Left lobe of liver (tissue), 2 donors: Measurements from ENCODE around the gene EDC3. TPM values are rescaled to one million over a fixed set of nuclear protein-coding genes. Genes with fewer than 3 reads are reported as not detected.
"Not testable (repeated sequence)": the region's sequence is repeated elsewhere in the genome, so short reads cannot be mapped to it uniquely, and the experiment has no call there.

Experiments used
- ATAC-seq: fragments of 200-7000 bp; cut with Tn5 transposase; one replicate; pipeline ENCODE4 v1.9.1; 2020; ENCODE audit warnings: mild to moderate bottlenecking, moderate library complexity
- DNase-seq: peaks from one replicate; pipeline ENCODE4 v3.0.0-alpha.2; 2020; ENCODE audit warnings: low spot score
- total RNA-seq: library from RNA; stranded (reverse); gene quantifications from one replicate; pipeline ENCODE4 v1.2.1, GENCODE V29; 2021
- donor health status: DM: no; HTN: no; CAD: no; lungs with moderate emphysema.
- donor health status: DM: no; HTN: yes; CAD: no.

Gene EDC3
- total RNA-seq, 1 donor from 2014 or later = 13.4 TPM

- ATAC-seq (no peak), DNase-seq (no peak)
Measured at GRCh38 chr15:74613089-74613952, 82.5 kb downstream of the EDC3 start.

GRCh38 chr15:74612677-74613076 is 83.1 kb downstream of the EDC3 start:
- DNase-seq (no peak), ATAC-seq (no peak)

GRCh38 chr15:74611834-74612233 is 84.0 kb downstream of the EDC3 start:
- ATAC-seq (no peak), DNase-seq (no peak)

- ATAC-seq (no peak), DNase-seq (no peak)
Measured at GRCh38 chr15:74611341-74611740, 84.5 kb downstream of the EDC3 start.

- DNase-seq (no peak), ATAC-seq (no peak)
Measured at GRCh38 chr15:74610302-74610951, 85.4 kb downstream of the EDC3 start.

GRCh38 chr15:74609938-74610301 is 85.9 kb downstream of the EDC3 start:
- ATAC-seq (no peak), DNase-seq (no peak)

- DNase-seq = no peak
- no peak for ATAC-seq
Measured at GRCh38 chr15:74608786-74609185, 87.0 kb downstream of the EDC3 start.

GRCh38 chr15:74605795-74606150 is 90.1 kb downstream of the EDC3 start:
- no peak for DNase-seq
- no peak for ATAC-seq

GRCh38 chr15:74604983-74605794 is 90.6 kb downstream of the EDC3 start:
- ATAC-seq (no peak), DNase-seq (no peak)

- ATAC-seq = peak; percentile 5
- DNase-seq = no peak
Measured at GRCh38 chr15:74603789-74604705, 91.8 kb downstream of the EDC3 start.

- DNase-seq (no peak), ATAC-seq (no peak)
Measured at GRCh38 chr15:74603026-74603788, 92.6 kb downstream of the EDC3 start.

GRCh38 chr15:74599156-74599555 is 96.7 kb downstream of the EDC3 start:
- DNase-seq = no peak
- no peak for ATAC-seq

GRCh38 chr15:74598126-74598842 is 97.5 kb downstream of the EDC3 start:
- DNase-seq (peak; percentile 97), ATAC-seq (peak; percentile 96)

- not testable (repeated sequence) for DNase-seq, ATAC-seq
Measured at GRCh38 chr15:74597146-74597705, 98.6 kb downstream of the EDC3 start.

GRCh38 chr15:74596736-74597135 is 99.1 kb downstream of the EDC3 start:
- ATAC-seq, DNase-seq: not testable (repeated sequence)

- ATAC-seq = no peak
- DNase-seq = no peak
Measured at GRCh38 chr15:74595271-74595670, 100.6 kb downstream of the EDC3 start.

- DNase-seq (no peak), ATAC-seq (no peak)
Measured at GRCh38 chr15:74594455-74594854, 101.4 kb downstream of the EDC3 start.

GRCh38 chr15:74593122-74593521 is 102.7 kb downstream of the EDC3 start:
- DNase-seq (no peak), ATAC-seq (no peak)

- no peak for DNase-seq
- no peak for ATAC-seq
Measured at GRCh38 chr15:74592222-74592621, 103.6 kb downstream of the EDC3 start.
